GM18519 (cell line): Measurements from ENCODE around the gene MAP3K21.
A peak's percentile ranks its signal among the peaks of the same experiment; 100 is the strongest.

Experiments used
- ATAC-seq: cut with Tn5 transposase; IDR thresholded peaks from one replicate; pipeline ENCODE4 v1.9.1; 2021; ENCODE audit warnings: mild to moderate bottlenecking, moderate library complexity; ENCODE audit not compliant: unreplicated experiment, low FRiP score

MAP3K21 gene

DNA sequence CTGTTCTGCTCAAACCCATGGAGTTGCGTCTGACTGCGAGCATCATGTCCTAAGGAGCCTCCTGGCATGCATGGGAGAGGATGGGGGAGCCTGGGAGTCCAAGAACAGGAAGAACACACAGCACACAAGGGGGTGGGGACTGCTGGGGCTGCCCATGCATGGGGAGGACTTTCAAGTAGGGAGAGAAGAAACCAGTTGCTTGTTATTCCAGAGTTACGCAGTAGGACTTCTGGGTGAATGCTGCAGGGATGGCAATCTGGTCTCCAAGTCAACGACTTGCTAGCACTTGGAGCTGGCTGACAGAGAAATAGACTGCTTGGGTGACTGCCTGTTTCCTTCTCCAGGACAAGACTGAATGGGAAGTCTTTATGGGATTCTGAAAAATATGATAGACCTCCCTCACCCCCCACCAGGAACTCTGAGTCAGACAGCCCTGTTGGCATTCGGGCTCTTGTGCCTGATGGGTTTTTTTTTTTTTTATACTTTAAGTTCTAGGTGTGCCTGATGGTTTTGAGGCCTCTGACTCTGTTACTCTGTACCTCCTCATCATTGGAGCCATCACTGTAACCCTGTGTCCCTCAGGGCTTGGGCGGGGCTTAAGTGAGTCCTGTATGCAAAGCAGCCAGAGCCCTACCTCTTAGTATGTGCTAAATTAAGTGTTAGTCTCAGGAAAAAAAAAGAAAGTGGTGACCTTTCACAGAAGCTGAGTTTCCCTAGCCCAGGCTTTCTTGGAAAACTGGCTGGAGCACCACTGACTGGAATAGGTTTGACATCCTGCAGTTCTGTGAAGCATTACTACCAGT lies 30.3 kb downstream of the MAP3K21 start:
- no peak for ATAC-seq

DNA sequence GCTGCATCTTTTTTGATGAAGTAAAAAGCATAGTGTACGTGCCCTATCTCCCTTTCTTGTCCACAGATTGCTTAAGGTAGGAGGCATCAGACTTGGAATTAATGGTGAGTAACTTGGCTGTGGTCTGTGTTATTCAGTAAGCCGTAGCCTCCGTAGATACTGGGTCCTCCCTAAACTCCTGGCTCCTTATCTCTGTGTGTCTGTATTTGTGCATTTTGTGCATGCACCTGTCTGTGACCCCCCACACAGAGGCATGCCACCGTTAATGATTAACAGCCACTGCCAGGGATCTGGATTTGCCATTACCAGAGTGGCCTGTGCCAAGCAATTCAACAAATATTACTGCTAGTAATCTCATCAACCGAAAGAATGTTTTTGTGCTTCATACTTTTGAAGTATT lies 31.9 kb downstream of the MAP3K21 start:
- ATAC-seq: no peak

DNA sequence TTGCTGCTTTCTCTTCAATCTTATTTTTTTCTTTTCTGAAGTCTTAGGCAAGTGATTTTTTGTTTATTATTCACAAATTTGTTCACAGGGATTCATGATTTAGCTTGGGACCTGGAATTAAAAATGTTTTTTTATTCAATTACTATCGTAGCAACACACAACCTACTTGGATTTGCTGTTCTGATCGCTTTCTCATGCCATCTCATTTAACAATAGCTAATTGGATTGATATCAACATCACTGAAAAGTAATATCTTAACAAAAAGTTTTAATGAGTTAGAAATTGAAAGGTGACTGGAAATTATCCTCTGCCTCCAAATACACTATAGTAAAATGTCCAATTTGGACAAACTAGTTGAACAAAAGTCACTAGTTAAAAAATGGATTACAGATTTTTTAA lies 32.4 kb downstream of the MAP3K21 start:
- no peak for ATAC-seq

DNA sequence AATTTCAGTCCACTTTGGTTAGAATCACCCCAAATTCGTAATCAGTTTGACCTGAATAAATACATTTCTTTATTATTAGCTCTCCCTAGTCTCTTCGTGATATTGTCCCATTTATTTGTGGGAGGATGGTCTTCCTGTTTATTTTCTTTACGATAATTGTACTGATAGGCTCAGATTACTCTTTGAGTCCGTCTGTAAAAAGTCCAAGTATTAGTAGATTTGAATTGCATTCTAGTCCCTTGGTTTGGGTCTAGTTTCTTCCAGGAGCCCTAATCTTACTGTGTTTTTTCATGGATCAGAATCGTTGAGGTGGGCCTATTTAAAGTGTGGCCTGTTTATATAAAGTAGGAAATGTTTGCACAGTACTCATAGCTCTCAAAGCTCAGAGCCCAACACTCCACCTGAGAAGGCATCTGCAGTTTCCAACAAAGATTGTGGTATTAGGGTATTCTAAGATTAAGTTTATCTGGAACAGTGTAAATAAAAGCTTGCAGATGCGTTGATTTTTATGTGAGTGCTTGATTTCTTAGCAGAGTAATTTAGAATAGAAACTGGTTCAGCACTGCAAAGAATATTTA lies 33.1 kb downstream of the MAP3K21 start:
- ATAC-seq: no peak

DNA sequence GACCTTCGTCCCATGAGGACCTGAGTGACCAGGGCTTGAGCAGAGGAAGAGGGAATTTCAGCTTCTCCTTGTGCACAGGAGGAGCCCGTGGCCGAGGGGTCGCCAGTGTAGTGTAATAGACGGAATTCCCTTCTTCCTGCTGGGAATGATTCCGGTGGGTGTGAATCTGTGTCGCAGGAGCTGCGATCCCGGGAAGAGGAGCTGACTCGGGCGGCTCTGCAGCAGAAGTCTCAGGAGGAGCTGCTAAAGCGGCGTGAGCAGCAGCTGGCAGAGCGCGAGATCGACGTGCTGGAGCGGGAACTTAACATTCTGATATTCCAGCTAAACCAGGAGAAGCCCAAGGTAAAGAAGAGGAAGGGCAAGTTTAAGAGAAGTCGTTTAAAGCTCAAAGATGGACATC lies 34.4 kb downstream of the MAP3K21 start:
- no peak for ATAC-seq

DNA sequence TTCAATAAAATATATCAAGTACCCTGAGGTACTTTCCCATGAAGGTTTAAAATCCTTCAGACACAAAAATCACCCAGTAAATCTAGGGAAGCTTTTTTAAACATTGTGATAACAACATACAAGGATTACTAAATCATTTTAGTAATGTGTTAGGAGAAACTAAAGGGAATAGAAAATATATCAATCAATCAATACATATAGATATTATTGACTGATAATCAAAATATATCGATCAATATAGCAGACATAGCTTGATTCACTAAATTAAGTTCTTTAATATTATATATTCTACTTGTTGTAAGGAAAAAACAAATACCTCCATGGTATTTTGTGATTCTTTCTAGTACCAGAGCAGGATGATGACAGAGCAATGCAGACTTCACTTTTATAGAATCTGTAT lies 35.2 kb downstream of the MAP3K21 start:
- no peak for ATAC-seq

DNA sequence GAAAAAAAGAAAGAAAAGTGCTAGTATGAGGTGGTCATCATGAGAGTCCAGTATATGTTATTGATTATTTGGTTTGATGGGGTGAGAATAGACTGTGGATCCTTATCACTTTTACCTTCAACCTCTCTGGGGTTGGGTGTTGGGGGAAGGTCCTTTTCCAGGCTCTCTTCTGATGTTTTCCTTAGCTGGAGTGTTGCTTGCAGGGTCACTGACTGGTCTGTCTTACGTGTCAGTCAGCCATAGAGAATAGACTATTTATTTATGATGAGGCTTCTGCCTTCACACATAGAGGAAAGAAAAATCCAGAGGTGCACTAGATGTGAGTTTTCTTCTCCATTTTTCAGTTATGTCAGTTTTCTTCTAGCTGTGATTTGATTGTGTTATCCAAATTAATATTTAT lies 36.5 kb downstream of the MAP3K21 start:
- no peak for ATAC-seq

DNA sequence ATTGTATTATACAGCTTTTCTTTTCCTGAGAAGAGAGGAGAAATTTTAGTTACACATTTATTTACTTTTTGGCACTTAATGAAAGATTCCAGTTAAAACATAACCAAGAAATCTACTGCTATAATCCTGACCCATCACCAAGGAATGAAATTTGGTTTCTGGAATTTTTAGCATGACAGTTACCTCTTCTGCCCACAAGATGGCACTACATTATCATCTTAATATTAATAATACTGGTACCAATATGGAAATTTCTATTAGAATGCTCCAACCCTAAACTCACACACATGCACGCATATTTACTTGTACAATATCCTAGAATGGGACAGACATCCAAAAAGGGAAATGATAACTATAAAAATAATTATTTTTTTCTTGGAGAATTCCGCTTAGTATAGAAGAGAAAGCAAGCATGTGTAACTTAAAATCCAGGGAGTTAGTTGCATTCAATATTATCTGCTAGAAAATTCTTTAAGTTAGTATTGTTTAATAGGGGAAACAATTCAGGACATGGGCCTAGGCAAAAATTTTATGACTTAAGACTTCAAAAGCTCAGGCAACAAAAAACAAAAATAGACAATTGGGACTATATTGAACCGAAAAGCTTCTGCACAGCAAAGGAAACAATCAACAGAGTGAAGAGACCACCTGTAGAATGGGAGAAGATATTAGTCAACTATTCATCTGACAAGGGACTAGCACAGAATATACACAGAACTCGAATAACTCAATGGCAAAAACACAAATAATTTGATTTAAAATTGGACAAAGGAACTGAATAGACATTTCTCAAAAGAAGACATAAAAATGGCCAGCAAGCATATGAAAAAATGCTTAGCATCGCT lies 37.4 kb downstream of the MAP3K21 start:
- ATAC-seq: no peak

DNA sequence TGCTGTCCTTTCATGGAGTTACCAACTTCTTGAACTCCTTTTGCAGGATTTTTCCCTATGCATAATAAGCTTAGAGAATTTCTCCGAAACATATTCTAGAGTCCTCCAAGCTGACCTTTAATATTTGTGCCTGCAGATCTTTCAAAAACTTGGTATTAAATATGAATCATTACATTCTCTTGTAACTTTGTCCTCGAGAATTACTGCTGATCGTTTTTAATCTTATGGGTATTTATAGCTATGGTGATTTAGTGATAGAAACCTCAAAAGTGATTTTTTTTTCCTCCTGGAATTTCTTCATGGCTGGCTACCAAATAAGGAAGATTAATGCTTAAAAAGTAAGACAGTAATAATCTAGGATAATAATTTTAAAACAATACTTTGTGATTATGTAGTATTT lies 39.1 kb downstream of the MAP3K21 start:
- no peak for ATAC-seq

DNA sequence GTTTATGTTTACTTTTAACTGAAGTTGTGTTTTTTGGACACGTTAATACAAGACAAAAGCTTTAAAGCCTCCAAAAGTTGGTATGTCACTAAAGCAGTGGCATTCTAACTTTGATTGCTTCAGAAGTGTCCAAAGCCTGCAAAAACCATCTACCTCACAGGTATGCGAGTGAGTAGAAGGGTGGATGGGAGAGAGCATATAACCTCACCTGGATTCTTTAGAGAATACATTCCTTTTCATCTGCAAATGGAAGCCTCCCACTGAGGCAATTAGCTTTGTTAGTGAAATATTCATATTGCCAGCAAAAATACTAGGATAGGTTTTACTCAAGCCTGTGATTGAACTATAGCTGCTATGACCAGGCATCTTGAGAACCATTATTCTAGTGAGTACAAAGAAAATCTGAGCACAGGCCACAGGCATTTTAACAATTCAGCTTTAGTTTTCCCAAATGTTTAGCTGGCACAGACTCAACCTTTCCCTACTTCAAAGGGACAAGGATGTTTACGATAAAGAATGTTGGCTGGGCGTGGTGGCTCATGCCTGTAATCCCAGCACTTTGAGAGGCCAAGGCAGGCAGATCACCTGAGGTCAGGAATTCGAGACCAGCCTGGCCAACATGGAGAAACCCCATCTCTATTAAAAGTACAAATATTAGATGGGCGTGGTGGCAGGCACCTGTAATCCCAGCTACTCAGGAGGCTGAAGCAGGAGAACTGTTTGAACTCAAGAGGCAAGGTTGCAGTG lies 39.7 kb downstream of the MAP3K21 start:
- no peak for ATAC-seq

DNA sequence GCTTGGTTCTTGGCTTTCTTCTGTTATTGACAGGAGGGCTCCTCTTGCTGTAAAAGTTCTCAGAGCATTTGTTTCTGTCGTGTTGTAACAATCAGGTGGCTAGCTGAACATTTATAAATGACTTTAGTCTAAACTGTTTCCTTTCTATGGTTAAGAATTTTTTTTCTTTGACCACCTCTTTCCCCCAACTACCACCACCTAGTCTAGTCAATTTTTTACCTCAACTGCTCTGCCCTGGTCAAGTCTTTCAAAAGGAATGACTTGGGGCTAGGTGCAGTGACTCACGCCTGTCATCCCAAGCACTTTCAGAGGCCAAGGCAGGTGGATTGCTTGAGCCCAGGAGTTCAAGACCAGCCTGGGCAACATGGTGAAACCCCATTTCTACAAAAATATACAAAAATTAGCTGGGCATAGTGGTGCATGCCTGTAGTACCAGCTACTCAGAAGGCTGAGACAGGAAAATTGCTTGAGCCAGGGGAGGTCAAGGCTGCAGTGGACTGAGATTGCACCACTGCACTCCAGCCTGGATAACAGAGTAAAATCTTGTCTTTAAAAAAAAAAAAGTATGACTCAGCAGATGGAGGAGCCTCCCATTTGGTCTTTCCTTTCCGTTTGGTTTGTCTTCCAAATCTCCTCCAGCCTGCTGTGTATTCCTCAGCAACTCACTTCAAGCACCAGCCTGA lies 40.7 kb downstream of the MAP3K21 start:
- ATAC-seq: no peak

DNA sequence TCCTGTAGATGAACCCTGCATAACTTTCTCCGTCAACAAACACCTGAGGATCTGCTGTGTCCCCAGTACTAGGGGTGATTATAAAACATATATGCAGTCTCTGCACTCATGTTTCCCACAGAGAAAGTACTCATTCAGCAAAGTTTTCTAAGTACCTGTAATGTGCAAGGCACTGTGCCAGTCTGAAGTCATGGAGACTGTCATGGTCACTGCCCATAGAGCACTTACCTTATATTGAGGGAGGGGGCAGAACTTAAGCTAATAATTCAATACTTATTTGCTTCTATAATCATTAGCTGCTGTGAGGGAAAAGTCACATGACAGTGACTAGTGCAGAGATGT lies 41.2 kb downstream of the MAP3K21 start:
- no peak for ATAC-seq

DNA sequence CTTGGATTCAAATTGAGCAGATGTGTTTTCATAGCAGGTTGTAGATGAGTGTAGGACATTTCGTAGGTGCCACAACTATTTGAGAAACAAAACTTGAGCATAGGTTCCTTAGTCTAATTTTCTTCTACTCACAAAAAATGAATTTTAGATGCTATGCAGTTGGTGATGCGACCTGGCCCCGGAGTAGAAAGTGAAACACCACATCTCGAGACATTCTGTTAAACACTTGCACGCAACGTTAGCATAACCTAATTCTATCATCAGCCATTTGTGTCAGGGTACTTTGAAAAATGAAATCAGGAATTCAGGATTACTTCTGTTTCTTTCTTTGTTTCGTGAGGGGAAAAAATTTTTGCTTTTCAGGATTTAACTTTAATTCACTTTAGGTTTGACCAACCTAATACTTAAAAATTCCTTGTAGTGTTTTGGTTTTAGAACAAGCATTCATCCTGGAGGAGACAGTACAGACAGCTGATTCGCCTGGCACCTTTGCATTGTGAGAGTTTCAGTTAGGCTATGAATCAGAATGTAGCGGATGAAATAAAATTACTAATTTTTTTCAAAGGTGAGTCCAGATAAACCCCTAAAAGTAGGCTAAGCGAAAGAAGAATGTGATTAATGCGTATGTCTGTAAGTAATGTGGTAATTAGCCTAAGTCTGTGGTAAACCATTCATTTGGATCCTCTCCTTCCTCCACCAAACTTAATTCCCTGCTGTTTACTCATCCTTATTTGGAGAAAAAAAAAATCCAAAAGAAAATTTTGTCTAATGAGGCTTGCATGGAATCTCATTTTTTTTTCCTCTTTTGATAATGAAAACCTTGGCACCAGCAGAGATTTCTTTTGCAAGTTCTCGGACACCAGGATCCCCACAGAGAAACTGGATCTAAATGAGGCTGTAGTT lies 44.9 kb downstream of the MAP3K21 start:
- no peak for ATAC-seq

DNA sequence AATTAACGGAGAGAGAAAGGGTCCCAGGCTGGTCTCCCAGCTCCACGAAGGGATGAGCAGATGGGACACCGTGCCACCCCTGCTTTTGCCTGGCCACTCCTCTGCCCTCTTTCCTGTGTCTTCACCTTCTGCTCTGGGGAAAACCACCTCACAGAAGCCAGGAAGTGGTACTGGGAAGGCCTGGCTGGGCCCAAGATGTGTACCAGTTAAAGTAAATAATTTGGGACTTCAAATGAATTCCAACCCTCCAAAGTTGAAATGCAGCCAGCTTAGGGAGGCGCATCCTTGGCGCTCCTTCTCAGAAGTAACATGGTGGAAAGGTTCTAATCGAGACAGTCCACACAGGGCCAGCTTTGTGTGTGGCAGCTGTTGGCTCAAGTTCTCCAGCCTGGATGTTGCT lies 45.7 kb downstream of the MAP3K21 start:
- no peak for ATAC-seq

DNA sequence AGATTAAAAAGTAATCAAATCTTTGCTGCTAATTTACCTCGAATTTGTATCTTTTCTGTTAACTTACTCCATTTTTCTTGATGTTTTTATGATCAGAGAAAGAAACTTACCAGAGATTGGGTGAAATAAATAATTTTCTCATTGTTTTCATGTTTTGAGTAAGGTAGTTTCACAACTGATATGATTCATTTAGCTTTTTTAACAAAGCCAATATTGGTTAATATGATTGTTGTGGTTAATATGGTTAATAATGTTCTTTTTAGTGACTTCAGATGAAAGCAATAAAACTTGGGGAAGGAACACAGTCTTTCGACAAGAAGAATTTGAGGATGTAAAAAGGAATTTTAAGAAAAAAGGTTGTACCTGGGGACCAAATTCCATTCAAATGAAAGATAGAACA lies 48.1 kb downstream of the MAP3K21 start:
- ATAC-seq: peak; percentile 45

DNA sequence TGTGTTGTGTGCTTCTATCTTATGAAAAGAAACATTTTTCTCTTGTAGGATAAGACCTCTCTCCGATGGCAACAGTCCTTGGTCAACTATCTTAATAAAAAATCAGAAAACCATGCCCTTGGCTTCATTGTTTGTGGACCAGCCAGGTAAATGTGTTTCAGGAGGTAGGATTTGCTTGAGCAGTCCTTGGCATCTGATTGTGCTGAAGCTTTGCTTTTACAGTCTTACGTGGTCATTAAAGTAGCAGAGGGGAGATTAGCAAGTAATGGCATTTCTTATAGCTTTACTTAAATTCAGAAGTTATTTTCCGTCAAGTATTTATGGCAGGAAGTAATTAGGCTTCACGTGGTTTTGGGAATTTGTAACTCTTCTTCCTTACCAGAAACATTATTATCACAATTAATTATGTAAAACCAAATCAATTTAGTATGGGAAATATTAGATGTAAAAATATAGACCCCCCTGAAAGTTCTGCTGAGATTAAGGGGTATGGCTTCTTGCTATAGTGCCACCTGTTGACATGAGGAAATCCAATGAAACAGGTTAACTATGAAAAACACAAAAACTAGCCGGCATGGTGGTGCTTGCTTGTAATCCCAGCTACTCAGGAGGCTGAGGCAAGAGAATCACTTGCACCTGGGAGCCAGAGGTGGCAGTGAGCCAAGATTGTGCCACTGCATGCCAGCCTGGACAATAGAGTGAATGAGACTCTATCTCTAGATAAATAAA lies 49.0 kb downstream of the MAP3K21 start:
- no peak for ATAC-seq

DNA sequence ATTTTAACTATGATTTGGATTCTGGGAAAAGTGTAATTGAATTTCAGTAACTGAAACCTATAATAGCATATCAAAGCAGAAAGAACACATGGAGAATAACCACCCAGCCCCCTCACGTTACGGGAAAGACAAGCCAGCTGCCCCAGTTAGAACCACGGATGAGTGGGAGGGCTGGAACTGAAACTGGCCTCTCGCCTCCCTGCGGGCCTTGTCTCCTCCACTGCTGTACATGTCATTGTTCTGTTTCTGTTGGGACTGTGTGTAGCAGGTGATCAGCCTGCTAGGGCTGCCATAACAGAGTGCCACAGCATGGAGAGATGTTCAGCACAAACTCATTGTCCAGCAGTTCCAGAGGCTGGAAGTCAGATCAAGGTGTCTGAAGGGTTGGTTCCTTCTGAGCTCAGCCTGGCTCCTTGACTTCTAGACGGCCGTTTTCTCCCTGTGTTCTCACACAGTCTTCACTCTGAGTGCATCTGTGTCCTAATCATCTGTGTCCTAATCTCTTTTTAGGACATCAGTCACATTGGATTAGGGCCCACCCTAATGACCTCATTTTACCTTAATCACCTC lies 52.4 kb downstream of the MAP3K21 start:
- no peak for ATAC-seq

DNA sequence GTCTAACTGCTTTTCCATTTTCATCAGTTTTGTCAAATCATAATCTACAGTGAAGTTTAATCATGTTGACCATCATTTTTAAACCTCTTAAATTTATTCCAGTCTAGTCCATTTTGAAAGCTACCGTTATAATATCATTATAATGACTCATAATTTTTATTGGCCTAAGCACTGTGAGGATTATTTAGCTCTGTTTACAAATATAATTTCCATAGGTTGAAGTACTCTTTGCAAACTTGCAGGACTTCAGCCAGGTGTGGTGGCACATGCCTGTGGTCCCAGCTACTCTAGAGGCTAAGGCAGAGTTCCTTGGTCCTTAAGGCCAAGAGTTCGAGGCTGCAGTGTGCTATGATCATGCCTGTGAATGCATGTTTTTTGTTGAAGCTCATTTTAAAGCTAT lies 54.3 kb downstream of the MAP3K21 start:
- no peak for ATAC-seq
